ENCODE measurements around the gene CTBS.

Gene CTBS

DNA sequence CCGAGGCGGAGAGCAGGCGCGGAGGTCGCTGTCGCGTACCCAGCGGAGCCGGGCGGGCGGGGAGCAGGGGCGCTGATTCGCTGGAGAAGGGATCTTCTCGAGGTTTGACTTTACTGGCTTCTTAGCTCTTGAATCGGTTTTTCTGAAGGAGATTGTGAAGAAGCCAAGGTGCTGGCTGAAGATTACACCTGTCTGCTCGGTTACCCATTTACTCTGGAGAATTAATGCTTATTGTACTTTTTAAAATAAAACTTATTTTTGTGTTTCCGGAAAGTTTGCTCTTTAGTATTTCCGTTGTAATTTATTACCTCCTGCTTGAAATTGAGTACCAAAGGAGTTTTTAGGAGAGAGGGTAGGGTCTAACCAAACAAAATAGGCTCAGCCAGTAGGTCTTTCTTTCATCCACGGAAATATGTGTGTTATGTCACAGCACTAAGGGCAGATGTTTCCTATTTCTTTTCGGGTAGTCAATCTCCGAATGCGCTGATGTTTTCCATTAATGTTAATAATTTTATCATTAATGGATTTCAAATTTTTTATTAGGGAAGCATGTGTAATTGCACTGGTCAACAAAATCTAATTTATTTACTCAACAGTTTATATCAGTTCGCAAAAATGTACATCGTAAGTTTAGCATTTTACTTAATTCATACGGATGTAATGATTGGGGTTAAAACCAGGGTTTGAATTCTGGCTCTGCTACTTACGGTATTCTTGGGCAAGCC lies 67.3 kb downstream of the CTBS start:
- no peak for DNase-seq

- peak; percentile 64 to 97 (median 90) for DNase-seq
Observed at GRCh38 chr1:84506002-84506728, 68.1 kb downstream of the CTBS start, which contains the start of the genes GNG5 and SPATA1. Gene GNG5, minus strand, starts transcription at chr1:84506581. Its CDS starts 490 bp downstream, at chr1:84506091. Gene SPATA1, plus strand, starts transcription at chr1:84506386. Its CDS starts 9,974 bp downstream, at chr1:84516360.

- DNase-seq: peak in 20 of 58 donors; percentile 23 to 80 (median 62)
Observed at GRCh38 chr1:84505493-84506001, 68.7 kb downstream of the CTBS start.

DNA sequence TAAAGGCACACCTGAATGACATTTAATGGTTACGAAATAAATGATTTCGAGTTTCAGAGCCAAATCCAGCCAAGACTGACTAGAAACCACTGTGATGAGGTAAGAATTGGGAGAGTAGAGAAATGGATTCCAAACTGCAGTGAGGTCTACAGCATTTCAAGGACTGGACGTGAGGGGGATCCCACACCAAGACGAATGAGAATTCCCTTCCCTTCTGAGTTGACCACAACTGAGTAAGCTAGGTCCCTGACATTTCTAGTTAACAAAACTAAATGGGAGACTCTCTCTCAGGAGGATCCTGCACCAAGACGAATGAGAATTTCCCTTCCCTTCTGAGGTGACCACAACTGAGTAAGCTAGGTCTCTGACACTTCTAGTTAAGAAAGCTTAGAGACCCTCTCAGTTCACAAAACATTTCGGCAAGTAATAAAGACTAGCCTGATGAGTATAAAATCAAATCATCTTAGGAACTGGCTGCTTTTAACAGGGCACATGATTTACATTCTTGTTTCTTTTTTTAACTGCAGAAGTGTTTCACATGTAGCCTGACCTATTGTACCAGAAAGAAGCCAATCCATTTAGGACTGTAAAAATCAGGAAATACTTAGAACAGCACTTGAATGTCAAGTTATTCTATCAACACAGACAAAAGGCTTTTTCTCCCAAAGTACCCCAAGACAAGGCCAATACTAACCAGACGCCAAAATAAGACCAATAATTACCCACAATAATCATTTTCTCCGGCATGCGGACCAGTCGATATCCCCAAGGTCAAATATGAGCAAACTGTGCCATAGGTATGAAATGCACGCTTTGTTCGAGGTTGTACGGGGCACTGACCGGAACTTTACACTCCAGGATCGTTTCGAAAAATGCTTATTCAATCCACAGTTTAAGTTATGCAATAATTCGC lies 69.4 kb downstream of the CTBS start:
- peak in 3 of 58 donors; percentile 19 to 38 (median 26) for DNase-seq

- DNase-seq: no peak
Observed at GRCh38 chr1:84502927-84503326, 71.3 kb downstream of the CTBS start.

Measured in anterior cingulate cortex (tissue), 58 donors.